Right atrium auricular region (tissue), 2 donors: ENCODE data around the gene CUZD1. TPM values are rescaled to one million over a fixed set of nuclear protein-coding genes. Genes with fewer than 3 reads are reported as not detected.

Experiments
- DNase-seq: peaks from one replicate; pipeline ENCODE4 v3.0.0-alpha.2; 2019; ENCODE audit warnings: low spot score
- H3K27ac ChIP-seq, 2 donors: fragments of 200-600 bp; sonication (generic); 1 replicate in 1 of 2; 2 replicates in 1 of 2; pipeline ENCODE4 v1.5.1; 2016 to 2019
- H3K27me3 ChIP-seq, 2 donors: fragments of 200-600 bp; sonication (generic); one replicate each; pipeline versions ENCODE4 v1.5.1 to v1.6.0; 2017 to 2019
- H3K36me3 ChIP-seq: fragments of 200-600 bp; sonication (generic); one replicate; pipeline ENCODE4 v1.5.1; 2016
- H3K4me1 ChIP-seq, 2 donors: fragments of 200-600 bp; sonication (generic); one replicate each; pipeline versions ENCODE4 v1.5.1 to v1.6.0; 2017 to 2019
- H3K4me3 ChIP-seq, 2 donors: fragments of 200-600 bp; sonication (generic); 1 replicate in 1 of 2; 2 replicates in 1 of 2; pipeline ENCODE4 v1.5.1; 2017 to 2019; ENCODE audit warnings: mild to moderate bottlenecking in 1 of 2, moderate library complexity in 1 of 2
- H3K9me3 ChIP-seq, 2 donors: fragments of 200-600 bp; sonication (generic); one replicate each; pipeline ENCODE4 v1.5.1; 2019
- CTCF ChIP-seq, 2 donors: fragments of 200-600 bp; sonication (generic); IDR thresholded peaks; one replicate each; pipeline ENCODE4 v1.5.1; 2019; ENCODE audit warnings: antibody characterized with exemption in 2 of 2
- total RNA-seq, 2 donors: library from RNA; depleted of rRNA; stranded (reverse); fragments of >200 nt; gene quantifications; one replicate each; pipeline ENCODE4 v1.1.0, GENCODE V29; 2016

CUZD1 gene
- total RNA-seq, 2 donors from 2014 or later, result 0.31 TPM; not detected in 1

- Histone ChIP-seq H3K27me3 (no peaks in the 10 kb centered on the region), H3K27ac (no peak overlapping the region), H3K4me3 (no peak overlapping the region), H3K4me1 (no peaks in the 10 kb centered on the region), H3K9me3 (no peaks in the 10 kb centered on the region), H3K36me3 (no peaks in the 10 kb centered on the region)
- no peak for TF ChIP-seq CTCF (IDR thresholded peaks at IDR 0.05)
- DNase-seq, result no peak
Observed at GRCh38 chr10:122829454-122829853, 16.2 kb downstream of the CUZD1 start.

DNA sequence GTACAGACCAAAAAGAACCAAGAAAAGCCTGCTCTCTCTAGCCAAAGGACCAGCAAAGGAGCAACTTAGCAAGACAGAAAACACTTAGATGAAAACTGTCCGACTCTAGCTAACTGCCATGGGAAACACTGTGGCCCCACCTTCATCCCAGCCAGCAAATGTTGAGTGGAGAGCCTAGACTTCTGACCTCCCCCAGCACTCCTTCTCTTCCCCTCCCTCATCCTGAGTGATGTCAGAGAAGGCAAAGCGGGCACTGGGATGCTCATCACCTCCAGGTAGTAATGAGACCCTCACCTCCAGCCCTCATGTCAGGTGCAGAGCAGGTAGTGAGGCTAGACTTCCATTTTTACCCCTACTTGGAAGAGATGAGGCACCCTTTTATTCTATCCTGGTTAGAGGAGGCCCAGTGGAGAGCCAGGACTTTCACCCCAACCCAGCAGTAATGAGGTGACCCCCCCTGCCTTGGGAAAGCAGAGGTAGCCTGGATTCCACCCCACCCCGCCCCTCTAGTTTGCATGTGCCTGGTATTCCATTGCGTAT, 16.9 kb downstream of the CUZD1 start:
- Histone ChIP-seq H3K9me3 (no peaks in the 10 kb centered on the region), H3K4me3 (no peak overlapping the region), H3K36me3 (no peaks in the 10 kb centered on the region), H3K27ac (no peak overlapping the region), H3K27me3 (no peaks in the 10 kb centered on the region), H3K4me1 (no peaks in the 10 kb centered on the region)
- no peak for DNase-seq
- no peak for TF ChIP-seq CTCF (IDR thresholded peaks at IDR 0.05)

- no peak overlapping the region for H3K4me3 ChIP-seq
- no peak for DNase-seq
- no peak overlapping the region for H3K27ac ChIP-seq
- no peaks in the 10 kb centered on the region for H3K27me3 ChIP-seq
- H3K36me3 ChIP-seq, result no peaks in the 10 kb centered on the region
- no peak for TF ChIP-seq CTCF (IDR thresholded peaks at IDR 0.05)
- H3K4me1 ChIP-seq, result no peaks in the 10 kb centered on the region
- H3K9me3 ChIP-seq, result no peaks in the 10 kb centered on the region
Observed at GRCh38 chr10:122827302-122827701, 18.4 kb downstream of the CUZD1 start.

- DNase-seq, result no peak
- H3K27me3 ChIP-seq, result peaks cover 0 to 7% of the 10 kb centered on the region in 2 donors
Observed at GRCh38 chr10:122822973-122823690, 22.5 kb downstream of the CUZD1 start.

DNA sequence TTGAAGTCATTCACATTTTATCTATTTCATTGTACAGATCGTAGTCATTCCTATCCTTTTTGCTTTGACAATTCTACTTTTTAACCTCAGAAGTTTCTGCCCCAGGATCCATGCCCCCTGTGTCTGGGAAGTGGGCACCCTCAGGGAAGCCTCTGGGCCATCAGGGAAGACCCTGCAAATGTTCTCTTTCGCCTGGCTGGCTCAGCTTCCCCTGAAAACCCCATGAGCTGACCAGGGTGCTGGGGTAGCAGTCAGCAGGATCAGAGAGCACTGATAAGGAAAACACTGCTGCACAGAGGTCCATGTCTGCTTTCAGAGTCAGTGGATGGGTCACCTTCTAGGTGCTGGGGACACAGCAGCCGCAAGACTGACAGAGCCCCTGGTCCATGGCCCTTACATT, 23.8 kb downstream of the CUZD1 start:
- no peak overlapping the region for H3K27ac ChIP-seq
- no peak overlapping the region for H3K4me3 ChIP-seq
- H3K36me3 ChIP-seq, result no peaks in the 10 kb centered on the region
- H3K27me3 ChIP-seq, result peaks cover 0 to 7% of the 10 kb centered on the region in 2 donors
- H3K4me1 ChIP-seq, result no peaks in the 10 kb centered on the region
- TF ChIP-seq CTCF (IDR thresholded peaks at IDR 0.05), result no peak
- no peak for DNase-seq
- no peaks in the 10 kb centered on the region for H3K9me3 ChIP-seq

More at GRCh38 chr10:122822973-122823690, 22.5 kb downstream of the CUZD1 start:
- Histone ChIP-seq H3K4me3 (no peak overlapping the region), H3K4me1 (no peaks in the 10 kb centered on the region), H3K9me3 (no peaks in the 10 kb centered on the region), H3K27ac (no peak overlapping the region), H3K36me3 (no peaks in the 10 kb centered on the region)
- no peak for TF ChIP-seq CTCF (IDR thresholded peaks at IDR 0.05)
